ENCODE results near the gene FCHSD1.

The FCHSD1 gene

DNA sequence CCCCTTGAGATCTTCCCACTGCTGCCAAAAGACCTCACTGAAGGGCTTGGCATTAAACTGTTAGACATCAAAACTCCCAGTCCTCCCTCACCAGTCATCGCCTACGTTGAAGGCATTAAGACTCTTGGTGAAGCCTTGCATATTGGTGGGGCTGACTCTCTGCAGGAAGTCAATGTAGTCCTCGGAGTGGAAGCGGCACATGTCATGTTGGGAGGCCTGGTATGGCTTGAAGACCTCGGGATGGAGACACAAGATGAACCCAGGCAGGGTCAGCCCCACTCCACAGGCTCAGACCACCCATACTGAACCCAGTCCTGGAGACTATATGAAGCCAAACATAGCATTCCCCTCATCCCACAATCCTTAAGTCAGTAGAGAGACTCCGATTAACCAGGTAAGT, 16.5 kb downstream of the FCHSD1 start:
- TF ChIP-seq, protein P1, sequence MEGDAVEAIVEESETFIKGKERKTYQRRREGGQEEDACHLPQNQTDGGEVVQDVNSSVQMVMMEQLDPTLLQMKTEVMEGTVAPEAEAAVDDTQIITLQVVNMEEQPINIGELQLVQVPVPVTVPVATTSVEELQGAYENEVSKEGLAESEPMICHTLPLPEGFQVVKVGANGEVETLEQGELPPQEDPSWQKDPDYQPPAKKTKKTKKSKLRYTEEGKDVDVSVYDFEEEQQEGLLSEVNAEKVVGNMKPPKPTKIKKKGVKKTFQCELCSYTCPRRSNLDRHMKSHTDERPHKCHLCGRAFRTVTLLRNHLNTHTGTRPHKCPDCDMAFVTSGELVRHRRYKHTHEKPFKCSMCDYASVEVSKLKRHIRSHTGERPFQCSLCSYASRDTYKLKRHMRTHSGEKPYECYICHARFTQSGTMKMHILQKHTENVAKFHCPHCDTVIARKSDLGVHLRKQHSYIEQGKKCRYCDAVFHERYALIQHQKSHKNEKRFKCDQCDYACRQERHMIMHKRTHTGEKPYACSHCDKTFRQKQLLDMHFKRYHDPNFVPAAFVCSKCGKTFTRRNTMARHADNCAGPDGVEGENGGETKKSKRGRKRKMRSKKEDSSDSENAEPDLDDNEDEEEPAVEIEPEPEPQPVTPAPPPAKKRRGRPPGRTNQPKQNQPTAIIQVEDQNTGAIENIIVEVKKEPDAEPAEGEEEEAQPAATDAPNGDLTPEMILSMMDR (IDR thresholded peaks at IDR 0.05; ENCODE audit: unreplicated experiment in 3 of 3): no peak
- Mint-ChIP-seq H3K27ac (no peak overlapping the region), H3K27me3 (ENCODE audit: low read depth) (peaks cover 14% of the 10 kb centered on the region), H3K4me1 (peaks cover 18% of the 10 kb centered on the region), H3K4me3 (peak overlapping the region; percentile 94 to 97 (median 96)), H3K9me3 (no peaks in the 10 kb centered on the region), H3K36me3 (ENCODE audit: low read depth) (peaks cover 26% of the 10 kb centered on the region)

DNA sequence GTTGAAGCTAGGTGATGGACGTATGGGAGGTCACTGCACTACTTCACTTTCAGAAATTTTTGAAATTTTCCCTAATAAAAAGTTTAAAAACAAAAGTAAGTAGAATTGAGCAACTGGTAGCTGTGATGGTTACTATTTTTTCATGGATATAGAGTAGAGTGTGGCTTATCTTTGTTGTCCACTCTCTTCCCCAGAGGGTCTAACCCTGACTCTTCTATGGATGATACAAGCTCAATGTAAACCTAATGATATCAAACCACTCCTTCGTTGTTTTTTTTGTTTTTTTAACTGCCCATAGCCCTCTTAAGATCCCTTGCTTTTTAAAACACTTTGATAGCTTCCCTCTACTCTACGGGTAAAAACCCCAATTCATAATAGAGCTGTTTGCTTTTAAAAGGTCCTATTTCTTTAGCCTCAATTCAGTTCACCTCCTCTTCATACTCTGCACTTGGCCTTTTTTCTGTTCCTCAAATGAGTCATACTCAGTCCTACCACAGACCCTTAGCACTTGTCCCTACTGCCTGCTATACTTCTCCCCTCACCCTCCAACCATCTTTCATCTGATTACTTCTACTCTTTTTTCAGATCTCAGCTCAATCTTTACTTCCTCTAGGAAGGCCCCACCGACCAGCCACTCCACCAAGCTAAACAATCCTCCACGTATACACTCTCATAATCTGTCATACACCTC, 17.2 kb downstream of the FCHSD1 start:
- peaks cover 10% of the 10 kb centered on the region for H3K27me3 Mint-ChIP-seq (ENCODE audit: low read depth)
- peak overlapping the region in 2 of 3 experiments; percentile 0 to 1 for H3K4me3 Mint-ChIP-seq
- H3K27ac Mint-ChIP-seq: no peak overlapping the region
- peaks cover 18% of the 10 kb centered on the region for H3K4me1 Mint-ChIP-seq
- TF ChIP-seq, protein P1 (IDR thresholded peaks at IDR 0.05; ENCODE audit: unreplicated experiment in 3 of 3): no peak
- no peaks in the 10 kb centered on the region for H3K9me3 Mint-ChIP-seq
- peaks cover 34% of the 10 kb centered on the region for H3K36me3 Mint-ChIP-seq (ENCODE audit: low read depth)

DNA sequence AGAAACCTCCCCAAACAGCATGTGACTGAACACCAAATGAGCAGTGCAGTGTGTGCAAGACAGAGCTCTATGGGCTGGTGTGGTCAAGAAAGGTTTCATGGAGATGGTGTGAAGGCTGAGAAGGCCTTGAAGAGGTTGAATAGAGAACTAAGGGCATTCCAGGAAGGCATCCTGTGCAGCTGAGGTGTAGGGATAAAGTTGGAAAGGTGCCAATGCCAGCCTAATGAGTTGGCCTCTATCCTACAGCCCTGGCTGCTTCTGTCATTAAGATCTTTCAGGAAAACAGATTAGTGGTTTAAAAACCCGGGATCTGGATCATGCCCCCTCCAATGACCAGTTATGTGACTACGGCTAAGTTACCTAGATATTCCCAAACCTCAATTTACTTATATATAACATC, 18.6 kb downstream of the FCHSD1 start:
- peaks cover 47% of the 10 kb centered on the region for H3K36me3 Mint-ChIP-seq (ENCODE audit: low read depth)
- no peaks in the 10 kb centered on the region for H3K9me3 Mint-ChIP-seq

DNA sequence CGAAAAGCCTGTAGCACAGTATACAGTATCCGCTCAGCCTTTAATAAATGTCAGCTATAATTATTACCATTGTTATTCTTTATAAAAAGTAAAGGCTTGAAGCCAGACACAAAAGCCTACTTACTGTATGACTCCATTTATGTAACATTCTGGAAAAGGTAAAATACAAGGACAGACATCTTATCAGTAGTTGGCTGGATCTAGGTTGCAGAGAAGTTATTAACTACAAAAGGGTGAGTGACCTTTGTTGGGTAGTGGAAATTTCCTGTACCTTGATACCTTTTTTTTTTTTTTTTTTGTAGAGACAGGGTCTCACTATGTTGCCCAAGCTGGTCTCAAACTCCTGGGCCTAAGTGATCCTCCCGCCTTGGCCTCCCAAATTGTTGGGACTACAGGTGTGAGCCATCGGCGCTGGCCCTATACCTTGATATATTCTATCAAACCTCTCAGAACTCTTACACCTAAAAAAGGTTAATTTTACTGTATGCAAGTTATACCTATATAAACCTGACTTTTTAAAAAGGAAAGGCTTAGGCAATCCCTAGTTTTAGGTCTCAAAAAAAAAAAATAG, 20.6 kb downstream of the FCHSD1 start:
- peaks cover 10% of the 10 kb centered on the region for H3K4me1 Mint-ChIP-seq
- no peaks in the 10 kb centered on the region for H3K9me3 Mint-ChIP-seq
- H3K27me3 Mint-ChIP-seq (ENCODE audit: low read depth): no peaks in the 10 kb centered on the region
- H3K4me3 Mint-ChIP-seq: no peak overlapping the region
- H3K36me3 Mint-ChIP-seq (ENCODE audit: low read depth): peaks cover 65% of the 10 kb centered on the region
- no peak overlapping the region for H3K27ac Mint-ChIP-seq
- TF ChIP-seq, protein P1 (IDR thresholded peaks at IDR 0.05; ENCODE audit: unreplicated experiment in 3 of 3): no peak

More for the DNA sequence above, 18.6 kb downstream of the FCHSD1 start:
- Mint-ChIP-seq H3K27ac (no peak overlapping the region), H3K4me3 (peak overlapping the region in 1 of 3 experiments; percentile 34), H3K27me3 (ENCODE audit: low read depth) (peaks cover under 1% of the 10 kb centered on the region), H3K4me1 (peaks cover 18% of the 10 kb centered on the region)
- TF ChIP-seq, protein P1 (IDR thresholded peaks at IDR 0.05; ENCODE audit: unreplicated experiment in 3 of 3): no peak

DNA sequence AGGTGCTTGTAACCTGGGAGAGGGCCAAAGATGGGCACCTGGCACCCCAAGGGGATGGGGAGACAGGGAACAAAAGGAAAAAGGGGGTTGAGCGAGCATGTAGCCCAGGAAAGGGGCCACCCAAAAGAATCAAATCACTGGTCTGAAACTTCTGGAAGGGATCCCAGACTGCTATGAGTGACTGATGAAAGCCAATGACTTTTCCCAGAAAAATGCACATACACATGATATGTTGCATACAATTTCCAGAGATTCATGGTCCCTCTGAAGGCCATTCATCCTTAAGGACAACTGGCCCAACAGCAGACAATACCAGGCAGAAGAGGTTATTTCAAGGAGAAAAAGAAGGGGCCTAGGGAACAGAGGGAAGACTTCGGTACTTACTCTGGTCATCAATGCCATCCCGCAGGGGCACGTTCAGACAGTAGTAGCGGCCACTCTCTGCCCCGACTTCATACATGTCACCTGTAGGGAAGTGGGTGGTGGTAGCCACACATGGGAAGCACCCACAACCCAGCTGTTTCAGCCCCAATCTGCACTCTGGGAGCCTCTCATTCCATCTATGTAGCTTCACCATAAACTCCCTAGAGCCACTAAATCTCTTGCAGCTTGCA, 22.9 kb downstream of the FCHSD1 start:
- Mint-ChIP-seq H3K36me3 (ENCODE audit: low read depth) (peaks cover 79% of the 10 kb centered on the region), H3K9me3 (no peaks in the 10 kb centered on the region), H3K4me3 (no peak overlapping the region), H3K4me1 (peaks cover 7% of the 10 kb centered on the region), H3K27me3 (ENCODE audit: low read depth) (no peaks in the 10 kb centered on the region), H3K27ac (no peak overlapping the region)
- TF ChIP-seq, protein P1 (IDR thresholded peaks at IDR 0.05; ENCODE audit: unreplicated experiment in 3 of 3): no peak
